HUES6 (cell line): Measurements from ENCODE around the gene GPR153.

ENCODE experiments used
- H3K27ac ChIP-seq: 2 replicates; pipeline ENCODE4 v1.7.0; 2013; ENCODE audit warnings: low read depth, mild to moderate bottlenecking, low read length, inconsistent platforms
- H3K27me3 ChIP-seq: 2 replicates; pipeline ENCODE4 v1.6.1; 2013; ENCODE audit warnings: low read length; ENCODE audit not compliant: control insufficient read depth, insufficient read depth
- H3K36me3 ChIP-seq: 2 replicates; pipeline ENCODE4 v1.6.1; 2013; ENCODE audit warnings: low read length; ENCODE audit not compliant: control insufficient read depth, insufficient read depth
- H3K4me1 ChIP-seq: 2 replicates; pipeline ENCODE4 v1.6.1; 2013; ENCODE audit warnings: low read length; ENCODE audit not compliant: control insufficient read depth, insufficient read depth
- H3K4me3 ChIP-seq: 2 replicates; pipeline ENCODE4 v1.5.1; 2013; ENCODE audit warnings: low read depth, low read length
- H3K9ac ChIP-seq: one replicate; pipeline ENCODE4 v1.6.1; 2013; ENCODE audit warnings: mild to moderate bottlenecking, low read length
- H3K9me3 ChIP-seq: 2 replicates; pipeline ENCODE4 v1.6.1; 2013; ENCODE audit warnings: low read depth, low read length; ENCODE audit not compliant: control insufficient read depth, insufficient read depth

The GPR153 gene

GRCh38 chr1:6258675-6259074 is 2.2 kb downstream of the GPR153 start:
- peaks cover 7% of the 10 kb centered on the region; the same call in 1 of the 2 replicates for H3K4me1 ChIP-seq
- peaks cover 40% of the 10 kb centered on the region for H3K27me3 ChIP-seq

GRCh38 chr1:6257541-6258069 is 3.3 kb downstream of the GPR153 start:
- Histone ChIP-seq H3K9me3 (no peaks in the 10 kb centered on the region), H3K4me1 (peaks cover 7% of the 10 kb centered on the region; the same call in 1 of the 2 replicates), H3K27ac (no peak overlapping the region), H3K27me3 (peaks cover 44% of the 10 kb centered on the region), H3K36me3 (no peaks in the 10 kb centered on the region), H3K4me3 (no peak overlapping the region), H3K9ac (no peak overlapping the region)

More at GRCh38 chr1:6258675-6259074, 2.2 kb downstream of the GPR153 start:
- Histone ChIP-seq H3K9ac (no peak overlapping the region), H3K9me3 (no peaks in the 10 kb centered on the region), H3K36me3 (no peaks in the 10 kb centered on the region), H3K4me3 (no peak overlapping the region), H3K27ac (no peak overlapping the region)

GRCh38 chr1:6256645-6257044 is 4.3 kb downstream of the GPR153 start:
- no peak overlapping the region for H3K27ac ChIP-seq
- H3K9ac ChIP-seq: no peak overlapping the region
- H3K27me3 ChIP-seq: peaks cover 45% of the 10 kb centered on the region
- peaks cover 5% of the 10 kb centered on the region; the same call in 1 of the 2 replicates for H3K4me1 ChIP-seq
- H3K4me3 ChIP-seq: no peak overlapping the region
- no peaks in the 10 kb centered on the region for H3K36me3 ChIP-seq
- no peaks in the 10 kb centered on the region for H3K9me3 ChIP-seq

- H3K27ac ChIP-seq: no peak overlapping the region
- no peak overlapping the region for H3K4me3 ChIP-seq
- H3K9me3 ChIP-seq: no peaks in the 10 kb centered on the region
- no peaks in the 10 kb centered on the region for H3K36me3 ChIP-seq
- no peak overlapping the region for H3K9ac ChIP-seq
- H3K27me3 ChIP-seq: peaks cover 58% of the 10 kb centered on the region
- H3K4me1 ChIP-seq: peaks cover 3% of the 10 kb centered on the region; the same call in 1 of the 2 replicates
These were observed 6.2 kb downstream of the GPR153 start for GRCh38 chr1:6254691-6255090.

DNA sequence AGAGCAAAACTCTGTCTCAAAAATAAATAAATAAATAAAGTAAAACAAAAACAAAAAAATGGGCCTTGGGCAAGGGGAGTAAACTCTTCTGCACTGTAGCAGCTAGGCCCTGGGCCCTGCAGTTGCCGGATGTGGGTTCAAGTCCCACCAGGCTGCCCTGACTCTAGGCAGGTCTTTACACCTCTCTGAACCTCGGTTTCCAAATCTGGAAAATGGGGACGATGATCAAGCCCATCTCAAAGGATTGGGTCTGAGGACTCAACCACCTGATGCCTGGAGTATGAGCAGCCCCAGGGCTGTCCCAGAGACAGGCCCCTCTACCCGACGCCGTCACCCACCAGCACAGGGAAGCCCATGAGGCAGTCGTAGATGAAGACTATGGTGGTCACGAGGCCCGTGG is 7.5 kb downstream of the GPR153 start:
- H3K27me3 ChIP-seq: peaks cover 58% of the 10 kb centered on the region
- no peak overlapping the region for H3K4me3 ChIP-seq
- no peaks in the 10 kb centered on the region for H3K9me3 ChIP-seq
- no peak overlapping the region for H3K9ac ChIP-seq
- H3K4me1 ChIP-seq: peaks cover 5% of the 10 kb centered on the region; the same call in 1 of the 2 replicates
- H3K27ac ChIP-seq: no peak overlapping the region
- no peaks in the 10 kb centered on the region for H3K36me3 ChIP-seq

DNA sequence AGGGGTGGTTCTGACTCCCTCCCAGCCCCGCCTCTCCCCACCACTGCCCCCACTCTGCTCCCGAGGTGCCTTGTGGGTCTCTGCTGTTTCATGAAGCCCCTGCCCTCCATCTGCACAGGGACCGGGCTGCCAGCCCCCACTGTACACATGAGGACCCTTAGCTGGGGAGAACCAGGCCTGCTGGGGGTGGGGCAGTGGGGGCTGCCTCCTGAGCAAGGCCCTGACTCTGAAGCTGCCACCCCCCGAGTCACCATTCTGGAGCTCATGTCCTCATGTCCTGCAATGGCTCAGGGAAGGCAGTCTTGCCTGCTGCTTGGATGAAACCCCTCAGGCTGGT is 8.6 kb downstream of the GPR153 start:
- peaks cover 61% of the 10 kb centered on the region for H3K27me3 ChIP-seq
- no peak overlapping the region for H3K9ac ChIP-seq
- peaks cover 5% of the 10 kb centered on the region; the same call in 1 of the 2 replicates for H3K4me1 ChIP-seq
- no peak overlapping the region for H3K4me3 ChIP-seq
- no peak overlapping the region for H3K27ac ChIP-seq
- no peaks in the 10 kb centered on the region for H3K9me3 ChIP-seq
- no peaks in the 10 kb centered on the region for H3K36me3 ChIP-seq

GRCh38 chr1:6251681-6252373 is 9.1 kb downstream of the GPR153 start:
- H3K27me3 ChIP-seq: peaks cover 62% of the 10 kb centered on the region
- H3K4me1 ChIP-seq: peaks cover 8% of the 10 kb centered on the region
- no peak overlapping the region for H3K9ac ChIP-seq
- no peaks in the 10 kb centered on the region for H3K36me3 ChIP-seq
- H3K4me3 ChIP-seq: no peak overlapping the region
- H3K9me3 ChIP-seq: no peaks in the 10 kb centered on the region
- H3K27ac ChIP-seq: no peak overlapping the region

DNA sequence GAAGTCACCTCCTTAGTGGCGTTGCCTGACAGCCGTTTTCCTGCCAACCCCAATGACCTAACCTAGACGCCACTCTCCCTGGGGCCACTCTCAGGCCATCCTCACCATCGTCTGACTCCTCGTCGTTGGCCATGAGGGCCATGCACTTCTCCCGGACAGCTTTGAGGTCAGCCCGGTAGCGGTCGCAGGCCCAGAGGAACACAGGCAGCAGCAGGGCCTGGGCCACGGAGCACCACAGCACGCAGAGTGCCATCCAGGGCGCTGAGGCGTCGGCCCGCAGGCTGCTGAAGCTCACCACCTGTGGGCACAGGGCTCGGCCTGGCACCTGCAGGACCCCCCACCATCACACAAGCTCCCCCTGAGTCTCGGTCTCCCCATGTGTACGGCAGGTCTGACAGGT is 9.7 kb downstream of the GPR153 start:
- no peaks in the 10 kb centered on the region for H3K9me3 ChIP-seq
- peaks cover 9% of the 10 kb centered on the region for H3K4me1 ChIP-seq
- H3K27me3 ChIP-seq: peaks cover 66% of the 10 kb centered on the region
- no peak overlapping the region for H3K9ac ChIP-seq
- H3K4me3 ChIP-seq: no peak overlapping the region
- no peaks in the 10 kb centered on the region for H3K36me3 ChIP-seq
- H3K27ac ChIP-seq: no peak overlapping the region

DNA sequence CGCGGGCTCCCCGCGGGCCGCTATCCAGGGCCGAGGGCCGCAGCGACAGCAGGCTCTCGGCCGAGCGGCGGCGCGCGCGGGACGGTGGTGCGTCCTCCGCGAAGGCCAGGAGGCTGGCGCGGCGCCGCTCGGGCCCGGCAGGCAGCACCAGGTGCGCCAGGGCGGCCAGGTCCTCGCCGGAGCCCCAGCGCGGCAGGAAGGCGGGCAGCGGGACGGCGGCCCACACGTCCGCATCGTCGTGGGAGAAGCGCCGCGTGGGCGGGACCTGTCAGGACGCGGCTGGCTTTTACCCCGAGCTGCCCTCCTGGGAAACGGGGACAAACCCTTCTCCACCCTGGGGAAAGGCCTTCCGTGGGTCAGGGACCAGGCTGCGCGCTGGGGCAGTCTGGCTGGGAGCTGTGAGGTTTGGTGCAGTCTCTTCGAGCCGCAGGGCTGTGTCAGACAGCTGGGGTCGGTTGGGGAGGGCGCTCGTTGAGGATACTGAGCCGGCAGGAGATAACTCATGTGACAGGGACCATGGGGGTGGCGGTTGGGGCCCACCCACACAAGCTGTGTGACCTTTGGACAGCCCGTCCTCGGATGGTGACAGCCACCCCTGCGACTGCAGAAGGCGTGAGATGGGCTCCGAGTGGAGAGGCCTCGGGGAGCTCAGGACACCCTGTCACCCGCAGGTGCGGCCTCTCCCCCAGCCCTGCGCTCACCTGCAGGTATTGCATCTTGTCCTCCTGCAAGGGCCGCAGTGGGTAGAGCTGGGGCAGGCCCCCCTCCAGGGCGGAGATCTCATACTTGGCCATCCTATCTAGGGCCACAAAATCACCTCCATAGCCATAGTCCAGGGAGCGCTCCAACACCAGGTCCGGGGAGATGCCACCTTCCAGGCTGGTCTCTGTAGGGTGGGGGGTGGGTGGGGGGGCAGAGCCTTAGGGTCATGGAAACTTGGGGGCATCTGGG is 10.9 kb downstream of the GPR153 start:
- H3K4me3 ChIP-seq: peak overlapping the region; percentile 24
- peaks cover 74% of the 10 kb centered on the region for H3K27me3 ChIP-seq
- H3K9me3 ChIP-seq: no peaks in the 10 kb centered on the region
- H3K27ac ChIP-seq: no peak overlapping the region
- no peaks in the 10 kb centered on the region for H3K36me3 ChIP-seq
- no peak overlapping the region for H3K9ac ChIP-seq
- peaks cover 9% of the 10 kb centered on the region for H3K4me1 ChIP-seq

GRCh38 chr1:6248932-6249738 is 11.8 kb downstream of the GPR153 start:
- Histone ChIP-seq H3K4me1 (peaks cover 9% of the 10 kb centered on the region), H3K27ac (no peak overlapping the region), H3K9ac (no peak overlapping the region), H3K9me3 (no peaks in the 10 kb centered on the region), H3K27me3 (peaks cover 82% of the 10 kb centered on the region), H3K36me3 (no peaks in the 10 kb centered on the region), H3K4me3 (peak overlapping the region; percentile 47)
